ENCODE measurements around the gene GALNT16.

DNA sequence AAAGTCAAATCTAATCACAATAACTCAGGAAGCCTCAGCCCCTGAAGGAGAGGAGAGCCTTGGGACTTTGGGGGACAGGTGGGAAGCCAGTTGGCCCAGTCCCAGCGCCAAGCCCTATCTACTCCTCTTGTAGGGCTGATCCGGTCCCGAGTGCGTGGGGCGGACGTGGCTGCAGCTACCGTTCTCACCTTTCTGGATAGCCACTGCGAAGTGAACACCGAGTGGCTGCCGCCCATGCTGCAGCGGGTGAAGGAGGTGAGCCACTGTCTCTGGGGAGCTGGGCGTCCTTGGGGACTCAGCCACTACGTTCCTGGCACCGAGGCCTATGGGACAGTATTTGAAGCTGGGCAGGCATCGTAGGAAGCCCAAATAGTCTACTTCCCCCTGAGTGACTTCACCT is 68.4 kb downstream of the GALNT16 start:
- TF ChIP-seq, protein P1, sequence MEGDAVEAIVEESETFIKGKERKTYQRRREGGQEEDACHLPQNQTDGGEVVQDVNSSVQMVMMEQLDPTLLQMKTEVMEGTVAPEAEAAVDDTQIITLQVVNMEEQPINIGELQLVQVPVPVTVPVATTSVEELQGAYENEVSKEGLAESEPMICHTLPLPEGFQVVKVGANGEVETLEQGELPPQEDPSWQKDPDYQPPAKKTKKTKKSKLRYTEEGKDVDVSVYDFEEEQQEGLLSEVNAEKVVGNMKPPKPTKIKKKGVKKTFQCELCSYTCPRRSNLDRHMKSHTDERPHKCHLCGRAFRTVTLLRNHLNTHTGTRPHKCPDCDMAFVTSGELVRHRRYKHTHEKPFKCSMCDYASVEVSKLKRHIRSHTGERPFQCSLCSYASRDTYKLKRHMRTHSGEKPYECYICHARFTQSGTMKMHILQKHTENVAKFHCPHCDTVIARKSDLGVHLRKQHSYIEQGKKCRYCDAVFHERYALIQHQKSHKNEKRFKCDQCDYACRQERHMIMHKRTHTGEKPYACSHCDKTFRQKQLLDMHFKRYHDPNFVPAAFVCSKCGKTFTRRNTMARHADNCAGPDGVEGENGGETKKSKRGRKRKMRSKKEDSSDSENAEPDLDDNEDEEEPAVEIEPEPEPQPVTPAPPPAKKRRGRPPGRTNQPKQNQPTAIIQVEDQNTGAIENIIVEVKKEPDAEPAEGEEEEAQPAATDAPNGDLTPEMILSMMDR (IDR thresholded peaks at IDR 0.05; ENCODE audit: low read depth, low read length): no peak
- no peak for TF ChIP-seq POLR2A (IDR thresholded peaks at IDR 0.05; ENCODE audit: extremely low read depth, insufficient read length)

Measured in NB4 (cell line).